ENCODE data around the gene DIO3. TPM values are rescaled to one million over a fixed set of nuclear protein-coding genes. Genes with fewer than 3 reads are reported as not detected.

Gene DIO3
- polyA plus RNA-seq, 3 donors: not detected

DNA sequence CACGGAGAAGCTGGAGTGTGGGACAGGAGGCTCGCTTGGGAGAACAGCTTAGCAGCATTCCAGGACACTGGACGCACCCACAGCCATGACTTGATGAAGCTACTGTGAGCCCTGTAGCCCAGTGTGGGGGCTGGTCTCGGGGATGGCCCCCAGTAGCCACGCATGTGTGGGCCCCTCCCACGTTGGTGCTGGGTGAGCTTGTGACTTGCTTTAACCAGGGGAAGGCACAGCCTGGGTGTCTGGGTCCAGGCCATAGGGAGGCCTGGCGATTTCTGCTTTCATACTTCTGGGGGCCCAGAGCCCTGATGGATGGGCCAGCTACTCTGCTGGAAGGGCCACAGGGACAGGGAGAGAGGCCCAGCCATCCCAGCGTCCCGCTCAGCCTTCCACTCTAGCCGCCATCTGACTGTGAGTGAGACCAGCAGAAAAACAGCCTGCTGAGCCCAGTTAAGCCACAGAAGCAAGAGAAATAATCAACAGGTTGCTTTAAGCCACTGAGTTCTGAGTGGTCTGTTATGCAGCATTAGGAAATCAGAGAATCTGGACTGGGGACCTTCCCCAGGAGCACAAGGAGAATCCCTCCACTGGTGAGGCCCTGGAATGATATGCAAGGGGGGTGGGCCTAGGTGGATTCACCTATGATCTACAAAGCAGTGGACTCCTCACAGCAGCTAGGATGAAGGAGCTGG is 16.1 kb downstream of the DIO3 start:
- Histone ChIP-seq H3K79me2 (ENCODE audit: insufficient read depth, low read length) (no peaks in the 10 kb centered on the region), H3K9me3 (replicated peaks in 1 of 2; ENCODE audit: control insufficient read depth in 1 of 2, insufficient read depth in 1 of 2, low read length in 2 of 2) (no peaks in the 10 kb centered on the region), H3K4me3 (replicated peaks in 1 of 3; ENCODE audit: low read depth in 2 of 3, low read length in 3 of 3) (no peak overlapping the region), H3K4me1 (ENCODE audit: control insufficient read depth in 1 of 2, insufficient read depth in 2 of 2, low read length in 2 of 2) (no peaks in the 10 kb centered on the region), H3K4me2 (replicated peaks; ENCODE audit: extremely low read depth, low read length, poor library complexity, severe bottlenecking) (no peak overlapping the region), H4K20me1 (ENCODE audit: insufficient read depth, low read length) (no peaks in the 10 kb centered on the region), H3K36me3 (replicated peaks in 1 of 2; ENCODE audit: control insufficient read depth in 1 of 2, insufficient read depth in 2 of 2, low read length in 2 of 2) (no peaks in the 10 kb centered on the region), H2AFZ (ENCODE audit: insufficient read depth, low read depth, low read length, poor library complexity, severe bottlenecking) (no peak overlapping the region), H3K27me3 (ENCODE audit: control insufficient read depth in 2 of 2, insufficient read depth in 2 of 2, low read length in 2 of 2) (no peaks in the 10 kb centered on the region), H3K27ac (ENCODE audit: low read depth in 1 of 2, low read length in 2 of 2) (no peak overlapping the region), H3K9ac (ENCODE audit: insufficient read depth, low read length, poor library complexity, severe bottlenecking) (no peak overlapping the region)
- Mint-ChIP-seq H3K9me3 (no peaks in the 10 kb centered on the region), H3K27ac (no peak overlapping the region), H3K27me3 (ENCODE audit: low read depth in 3 of 3) (peaks cover 2 to 13% (median 7%) of the 10 kb centered on the region in 3 donors), H3K4me3 (no peak overlapping the region), H3K4me1 (no peaks in the 10 kb centered on the region), H3K36me3 (no peaks in the 10 kb centered on the region)
- WGBS (ENCODE audit: insufficient coverage): 96% methylated on average over 10 of the region's 10 CpGs
- intact Hi-C loops (cut with micrococcal nuclease): no loop called here
- TF ChIP-seq, protein P1, sequence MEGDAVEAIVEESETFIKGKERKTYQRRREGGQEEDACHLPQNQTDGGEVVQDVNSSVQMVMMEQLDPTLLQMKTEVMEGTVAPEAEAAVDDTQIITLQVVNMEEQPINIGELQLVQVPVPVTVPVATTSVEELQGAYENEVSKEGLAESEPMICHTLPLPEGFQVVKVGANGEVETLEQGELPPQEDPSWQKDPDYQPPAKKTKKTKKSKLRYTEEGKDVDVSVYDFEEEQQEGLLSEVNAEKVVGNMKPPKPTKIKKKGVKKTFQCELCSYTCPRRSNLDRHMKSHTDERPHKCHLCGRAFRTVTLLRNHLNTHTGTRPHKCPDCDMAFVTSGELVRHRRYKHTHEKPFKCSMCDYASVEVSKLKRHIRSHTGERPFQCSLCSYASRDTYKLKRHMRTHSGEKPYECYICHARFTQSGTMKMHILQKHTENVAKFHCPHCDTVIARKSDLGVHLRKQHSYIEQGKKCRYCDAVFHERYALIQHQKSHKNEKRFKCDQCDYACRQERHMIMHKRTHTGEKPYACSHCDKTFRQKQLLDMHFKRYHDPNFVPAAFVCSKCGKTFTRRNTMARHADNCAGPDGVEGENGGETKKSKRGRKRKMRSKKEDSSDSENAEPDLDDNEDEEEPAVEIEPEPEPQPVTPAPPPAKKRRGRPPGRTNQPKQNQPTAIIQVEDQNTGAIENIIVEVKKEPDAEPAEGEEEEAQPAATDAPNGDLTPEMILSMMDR (IDR thresholded peaks at IDR 0.05): no peak
- no peak for DNase-seq

DNA sequence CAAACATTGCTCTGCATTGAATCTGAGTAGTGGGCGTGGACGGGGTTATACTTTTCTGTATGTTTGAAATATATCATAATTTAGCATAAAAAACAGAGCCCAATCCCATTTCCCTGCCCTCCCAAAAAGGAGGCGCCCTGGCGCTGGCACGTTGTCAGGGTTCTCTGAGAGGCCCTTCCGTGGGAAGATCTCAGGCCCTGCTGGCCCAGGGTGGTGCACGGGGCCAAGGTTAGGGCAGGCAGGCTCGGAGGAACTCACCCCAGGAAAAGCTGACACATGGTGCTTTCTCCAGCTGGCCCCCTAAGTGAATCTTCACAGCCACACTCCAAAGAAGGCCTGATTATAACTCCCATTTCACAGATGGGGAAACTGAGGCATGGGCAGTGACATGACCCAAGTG is 17.2 kb downstream of the DIO3 start:
- Mint-ChIP-seq H3K36me3 (no peaks in the 10 kb centered on the region), H3K4me3 (no peak overlapping the region), H3K27me3 (ENCODE audit: low read depth in 3 of 3) (peaks cover 2 to 13% (median 6%) of the 10 kb centered on the region in 3 donors), H3K9me3 (no peaks in the 10 kb centered on the region), H3K27ac (no peak overlapping the region), H3K4me1 (no peaks in the 10 kb centered on the region)
- Histone ChIP-seq H3K79me2 (ENCODE audit: insufficient read depth, low read length) (no peaks in the 10 kb centered on the region), H3K4me3 (replicated peaks in 1 of 3; ENCODE audit: low read depth in 2 of 3, low read length in 3 of 3) (no peak overlapping the region), H3K27me3 (ENCODE audit: control insufficient read depth in 2 of 2, insufficient read depth in 2 of 2, low read length in 2 of 2) (no peaks in the 10 kb centered on the region), H2AFZ (ENCODE audit: insufficient read depth, low read depth, low read length, poor library complexity, severe bottlenecking) (no peak overlapping the region), H3K27ac (ENCODE audit: low read depth in 1 of 2, low read length in 2 of 2) (no peak overlapping the region), H4K20me1 (ENCODE audit: insufficient read depth, low read length) (no peaks in the 10 kb centered on the region), H3K9me3 (replicated peaks in 1 of 2; ENCODE audit: control insufficient read depth in 1 of 2, insufficient read depth in 1 of 2, low read length in 2 of 2) (no peaks in the 10 kb centered on the region), H3K4me1 (ENCODE audit: control insufficient read depth in 1 of 2, insufficient read depth in 2 of 2, low read length in 2 of 2) (no peaks in the 10 kb centered on the region), H3K9ac (ENCODE audit: insufficient read depth, low read length, poor library complexity, severe bottlenecking) (no peak overlapping the region), H3K4me2 (replicated peaks; ENCODE audit: extremely low read depth, low read length, poor library complexity, severe bottlenecking) (no peak overlapping the region), H3K36me3 (replicated peaks in 1 of 2; ENCODE audit: control insufficient read depth in 1 of 2, insufficient read depth in 2 of 2, low read length in 2 of 2) (no peaks in the 10 kb centered on the region)
- TF ChIP-seq, protein P1 (IDR thresholded peaks at IDR 0.05): no peak
- intact Hi-C loops (cut with micrococcal nuclease): no loop called here
- no peak for DNase-seq
- 97% methylated on average over 5 of the region's 8 CpGs for WGBS (ENCODE audit: insufficient coverage)

All from CD14-positive monocyte (primary cell).